Gastrocnemius medialis (tissue), 4 donors: ENCODE measurements around the gene SREBF2. TPM values are rescaled to one million over a fixed set of nuclear protein-coding genes. Genes with fewer than 3 reads are reported as not detected.
A peak's percentile ranks its signal among the peaks of the same experiment; 100 is the strongest.

Experiments
- ATAC-seq, 2 donors: fragments of 150-250 bp; one replicate each; pipeline ENCODE4 v1.9.1; 2016
- DNase-seq, 2 donors: peaks; one replicate each; pipeline ENCODE4 v3.0.0-alpha.2; 2019
- H3K27ac ChIP-seq, 4 donors: fragments of 200-600 bp; sonication (generic); 1 replicate in 1 of 4; 2 replicates in 3 of 4; pipeline ENCODE4 v1.5.1; 2016 to 2018; ENCODE audit warnings: mild to moderate bottlenecking in 2 of 4, moderate library complexity in 1 of 4
- H3K27me3 ChIP-seq, 3 donors: fragments of 200-600 bp; sonication (generic) in 2 of 3; 1 replicate in 1 of 3; 2 replicates in 2 of 3; pipeline versions ENCODE4 v1.5.1 to v1.6.0; 2016 to 2019; ENCODE audit warnings: mild to moderate bottlenecking in 1 of 3, moderate library complexity in 1 of 3
- H3K36me3 ChIP-seq, 2 donors: fragments of 200-600 bp; sonication (generic) in 1 of 2; one replicate each; pipeline ENCODE4 v1.5.1; 2017 to 2018
- H3K4me1 ChIP-seq, 2 donors: fragments of 200-600 bp; sonication (generic) in 1 of 2; one replicate each; pipeline ENCODE4 v1.5.1; 2016 to 2017; ENCODE audit warnings: mild to moderate bottlenecking in 2 of 2
- H3K4me3 ChIP-seq, 4 donors: fragments of 200-600 bp; sonication (generic) in 3 of 4; 1 replicate in 1 of 4; 2 replicates in 3 of 4; pipeline ENCODE4 v1.5.1; 2016 to 2019; ENCODE audit warnings: mild to moderate bottlenecking in 2 of 4
- H3K9me3 ChIP-seq, 3 donors: fragments of 200-600 bp; sonication (generic) in 2 of 3; 1 replicate in 1 of 3; 2 replicates in 2 of 3; pipeline ENCODE4 v1.5.1; 2016 to 2019
- POLR2A ChIP-seq, 2 donors: fragments of 450-650 bp; IDR thresholded peaks; one replicate each; pipeline ENCODE4 v1.6.1; 2017; ENCODE audit warnings: antibody characterized with exemption in 2 of 2, mild to moderate bottlenecking in 2 of 2, moderate library complexity in 2 of 2
- in situ Hi-C, 4 donors: fragments of 200-750 bp; cut with MboI; loops; one replicate each; pipeline versions ENCODE4 v1.15.0 to v1.8.0; 2017; ENCODE audit warnings: low sequenced_read_pairs in 4 of 4
- intact Hi-C: fragments of 100-400 bp; cut with DNase I; formaldehyde crosslinking; loops from one replicate; pipeline ENCODE4 v1.15.1; 2023; ENCODE audit warnings: low total_unique reads
- total RNA-seq, 4 donors: library from RNA; depleted of rRNA; stranded (reverse); fragments of >200 nt; gene quantifications; one replicate each; pipeline versions ENCODE4 v1.1.0 to v1.2.3, GENCODE V29; 2016
- TF ChIP-seq, protein P1 (sequence below), 5 experiments: fragments of 450-650 bp in 3 of 5; fragments of 200-600 bp in 2 of 5; sonication (generic) in 2 of 5; IDR thresholded peaks in 4 of 5; conservative IDR thresholded peaks in 1 of 5; 1 replicate in 4 of 5; 2 replicates in 1 of 5; pipeline ENCODE4 v1.5.1; 2016 to 2019; ENCODE audit warnings: antibody characterized with exemption in 5 of 5, mild to moderate bottlenecking in 3 of 5, moderate library complexity in 3 of 5

The SREBF2 gene
- total RNA-seq, 4 donors from 2014 or later: 25.1 to 40.9 (median 36.1) TPM

GRCh38 chr22:41822317-41823057 is 10.4 kb upstream of the SREBF2 start:
- Histone ChIP-seq H3K36me3 (no peaks in the 10 kb centered on the region), H3K27me3 (no peaks in the 10 kb centered on the region), H3K4me3 (no peak overlapping the region), H3K9me3 (no peaks in the 10 kb centered on the region), H3K27ac (no peak overlapping the region), H3K4me1 (peaks cover 22 to 24% of the 10 kb centered on the region in 2 donors)
- in situ Hi-C loops: loop anchor here in 3 of 4 donors (5.0 to 10.0 kb wide), 2 partner anchors 120 to 122 kb away; partner anchors contain the start of gene CENPM (in 1 of the 3)
- TF ChIP-seq, protein P1, sequence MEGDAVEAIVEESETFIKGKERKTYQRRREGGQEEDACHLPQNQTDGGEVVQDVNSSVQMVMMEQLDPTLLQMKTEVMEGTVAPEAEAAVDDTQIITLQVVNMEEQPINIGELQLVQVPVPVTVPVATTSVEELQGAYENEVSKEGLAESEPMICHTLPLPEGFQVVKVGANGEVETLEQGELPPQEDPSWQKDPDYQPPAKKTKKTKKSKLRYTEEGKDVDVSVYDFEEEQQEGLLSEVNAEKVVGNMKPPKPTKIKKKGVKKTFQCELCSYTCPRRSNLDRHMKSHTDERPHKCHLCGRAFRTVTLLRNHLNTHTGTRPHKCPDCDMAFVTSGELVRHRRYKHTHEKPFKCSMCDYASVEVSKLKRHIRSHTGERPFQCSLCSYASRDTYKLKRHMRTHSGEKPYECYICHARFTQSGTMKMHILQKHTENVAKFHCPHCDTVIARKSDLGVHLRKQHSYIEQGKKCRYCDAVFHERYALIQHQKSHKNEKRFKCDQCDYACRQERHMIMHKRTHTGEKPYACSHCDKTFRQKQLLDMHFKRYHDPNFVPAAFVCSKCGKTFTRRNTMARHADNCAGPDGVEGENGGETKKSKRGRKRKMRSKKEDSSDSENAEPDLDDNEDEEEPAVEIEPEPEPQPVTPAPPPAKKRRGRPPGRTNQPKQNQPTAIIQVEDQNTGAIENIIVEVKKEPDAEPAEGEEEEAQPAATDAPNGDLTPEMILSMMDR (IDR thresholded peaks at IDR 0.05 in 4 of 5, conservative IDR thresholded peaks at IDR 0.05 in 1 of 5): peak; percentile 50 to 72 (median 65)
- TF ChIP-seq POLR2A (IDR thresholded peaks at IDR 0.05): no peak
- ATAC-seq (peak in 1 of 2 donors; percentile 41), DNase-seq (no peak)
- intact Hi-C loops: loop anchor here (1.0 kb wide), 2 partner anchors 35 to 119 kb away; no protein-coding TSS in a partner anchor

DNA sequence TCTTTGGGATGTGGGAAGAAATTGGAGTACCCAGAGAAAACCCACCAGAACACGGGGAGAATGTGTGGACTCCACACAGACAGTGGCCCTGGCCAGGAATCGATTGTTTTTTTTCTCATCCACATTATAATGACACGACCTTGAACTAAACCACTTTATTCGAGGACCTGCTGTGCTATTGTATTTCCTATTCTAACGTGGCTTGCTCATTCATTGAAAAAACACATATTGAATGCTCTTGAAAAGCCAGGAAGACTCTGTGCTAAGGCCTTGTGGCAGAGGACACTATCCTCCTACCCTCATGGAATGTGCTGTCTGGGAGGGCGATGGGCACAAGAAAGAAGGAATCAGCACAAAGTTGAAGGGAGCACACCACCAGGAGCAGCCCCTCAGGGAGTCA is 9.1 kb upstream of the SREBF2 start:
- intact Hi-C loops (no loop called here), in situ Hi-C loops (loop anchor here in 3 of 4 donors (5.0 to 10.0 kb wide), 2 partner anchors 119 to 121 kb away; partner anchors contain the start of gene CENPM (in 1 of the 3))
- TF ChIP-seq POLR2A (IDR thresholded peaks at IDR 0.05): no peak
- TF ChIP-seq, protein P1 (IDR thresholded peaks at IDR 0.05 in 4 of 5, conservative IDR thresholded peaks at IDR 0.05 in 1 of 5): no peak
- no peak overlapping the region for H3K27ac ChIP-seq
- H3K4me1 ChIP-seq: peaks cover 27 to 29% of the 10 kb centered on the region in 2 donors
- no peaks in the 10 kb centered on the region for H3K9me3 ChIP-seq
- ATAC-seq (no peak), DNase-seq (no peak)
- H3K27me3 ChIP-seq: no peaks in the 10 kb centered on the region
- H3K36me3 ChIP-seq: no peaks in the 10 kb centered on the region
- no peak overlapping the region for H3K4me3 ChIP-seq

DNA sequence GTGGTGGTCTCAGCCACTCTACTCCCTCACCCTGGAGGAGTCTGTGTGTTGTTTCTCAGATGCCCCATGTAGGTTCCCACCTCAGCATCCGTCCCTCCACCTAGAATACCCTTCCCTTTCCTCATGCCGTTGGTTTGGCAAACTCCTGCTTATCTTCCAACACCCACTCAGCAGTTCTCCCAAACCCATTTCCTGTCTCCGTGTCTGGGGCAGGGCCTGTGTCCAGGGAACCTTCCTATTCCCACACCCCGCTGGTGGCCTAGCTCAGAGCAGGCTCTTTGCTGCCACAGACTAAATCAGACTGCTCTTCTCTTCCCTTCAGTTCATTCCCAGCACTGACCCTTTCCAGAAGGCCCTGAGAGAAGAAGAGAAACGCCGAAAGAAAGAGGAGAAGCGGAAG is 7.5 kb upstream of the SREBF2 start:
- Histone ChIP-seq H3K27me3 (no peaks in the 10 kb centered on the region), H3K4me1 (peaks cover 27 to 29% of the 10 kb centered on the region in 2 donors), H3K9me3 (no peaks in the 10 kb centered on the region), H3K4me3 (no peak overlapping the region), H3K27ac (peak overlapping the region; percentile 81 to 92 (median 92)), H3K36me3 (no peaks in the 10 kb centered on the region)
- intact Hi-C loops (no loop called here), in situ Hi-C loops (loop anchor here in 1 of 4 donors (10.0 kb wide), 1 partner anchor 119 kb away; the partner anchor contains the start of gene CENPM)
- ATAC-seq (no peak), DNase-seq (no peak)
- TF ChIP-seq POLR2A (IDR thresholded peaks at IDR 0.05): no peak
- TF ChIP-seq, protein P1 (IDR thresholded peaks at IDR 0.05 in 4 of 5, conservative IDR thresholded peaks at IDR 0.05 in 1 of 5): no peak

DNA sequence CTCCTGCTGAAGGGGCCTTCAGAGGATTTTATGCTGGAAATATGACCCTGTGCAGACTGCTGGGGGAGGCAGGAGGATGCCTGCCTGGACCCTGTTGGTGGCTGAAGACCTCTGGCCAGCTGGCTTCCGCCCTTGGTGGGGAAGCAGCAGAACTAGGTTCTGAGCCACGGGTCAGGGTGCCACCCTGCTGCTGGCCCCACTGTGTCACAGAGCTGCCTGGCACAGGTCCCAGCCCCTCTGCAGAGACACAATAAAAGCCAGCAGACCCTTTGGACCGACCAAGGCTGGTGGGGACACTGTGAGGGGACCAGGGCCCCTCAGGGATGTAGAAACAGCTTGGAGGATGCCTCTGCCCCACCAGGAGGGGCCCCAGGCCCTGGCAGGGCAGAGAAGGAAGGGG is 6.9 kb upstream of the SREBF2 start:
- H3K4me1 ChIP-seq: peaks cover 27 to 29% of the 10 kb centered on the region in 2 donors
- in situ Hi-C loops: loop anchor here in 1 of 4 donors (10.0 kb wide), 1 partner anchor 119 kb away; the partner anchor contains the start of gene CENPM
- no peaks in the 10 kb centered on the region for H3K36me3 ChIP-seq
- intact Hi-C loops: no loop called here
- H3K4me3 ChIP-seq: no peak overlapping the region
- DNase-seq: no peak
- no peak for TF ChIP-seq POLR2A (IDR thresholded peaks at IDR 0.05)
- TF ChIP-seq, protein P1 (IDR thresholded peaks at IDR 0.05 in 4 of 5, conservative IDR thresholded peaks at IDR 0.05 in 1 of 5): no peak
- H3K27ac ChIP-seq: peak overlapping the region; percentile 81 to 92 (median 92)
- ATAC-seq: peak in 1 of 2 donors; percentile 6
- no peaks in the 10 kb centered on the region for H3K27me3 ChIP-seq
- H3K9me3 ChIP-seq: no peaks in the 10 kb centered on the region
